Measurements from ENCODE around the gene PARD3. TPM values are rescaled to one million over a fixed set of nuclear protein-coding genes. Genes with fewer than 3 reads are reported as not detected.

The PARD3 gene
- total RNA-seq, 1 experiment from 2014 or later, result 154 TPM

GRCh38 chr10:34184397-34184796 lies 630.7 kb downstream of the PARD3 start:
- no peak overlapping the region for H3K9ac ChIP-seq (ENCODE audit: low read length)
- peak overlapping the region; percentile 39 for H3K4me2 ChIP-seq (ENCODE audit: low read length)
- H3K27ac ChIP-seq (ENCODE audit: low read length), result no peak overlapping the region
- no peaks in the 10 kb centered on the region for H3K9me3 ChIP-seq (ENCODE audit: low read length)
- TF ChIP-seq CTCF (conservative IDR thresholded peaks at IDR 0.05; ENCODE audit: low read depth, low read length) (no peak), EZH2 (IDR thresholded peaks at IDR 0.05; ENCODE audit: low read length, unreplicated experiment) (no peak), EZH2phosphoT487 (IDR thresholded peaks at IDR 0.05; ENCODE audit: borderline replicate concordance, low read length) (no peak)
- no peaks in the 10 kb centered on the region for H3K79me2 ChIP-seq (ENCODE audit: low read length)
- H3K36me3 ChIP-seq (ENCODE audit: low read depth, low read length), result no peaks in the 10 kb centered on the region
- ATAC-seq (no peak), DNase-seq (no peak)
- no peaks in the 10 kb centered on the region for H3K9me2 ChIP-seq (replicated peaks; ENCODE audit: low read length)
- no TSS peak for BruUV-seq (replicated peaks)
- no peaks in the 10 kb centered on the region for H3F3A ChIP-seq (ENCODE audit: low read length, unreplicated experiment)
- POLR2A ChIA-PET (ENCODE audit: unreplicated experiment), result interaction anchor here (0.6 to 0.7 kb wide), 3 partner anchors 59 to 852 kb away, joined by 3 to 7 read pairs (median 4); no protein-coding TSS in a partner anchor
- H3K4me3 ChIP-seq (ENCODE audit: low read length), result no peak overlapping the region
- H3K4me1 ChIP-seq (ENCODE audit: insufficient read depth, low read length), result peaks cover 19% of the 10 kb centered on the region
- no peak overlapping the region for H2AFZ ChIP-seq (ENCODE audit: low read length)
- CTCF ChIA-PET, result no interaction called here
- no peaks in the 10 kb centered on the region for H4K20me1 ChIP-seq (ENCODE audit: low read length)
- H3K27me3 ChIP-seq (ENCODE audit: low read length), result no peaks in the 10 kb centered on the region
- intact Hi-C loops (cut with micrococcal nuclease), result no loop called here

- Histone ChIP-seq H3K27ac (ENCODE audit: low read length) (no peak overlapping the region), H3K27me3 (ENCODE audit: low read length) (no peaks in the 10 kb centered on the region), H3K4me2 (ENCODE audit: low read length) (no peak overlapping the region), H3K4me3 (ENCODE audit: low read length) (no peak overlapping the region), H3F3A (ENCODE audit: low read length, unreplicated experiment) (no peaks in the 10 kb centered on the region), H2AFZ (ENCODE audit: low read length) (no peak overlapping the region), H3K9ac (ENCODE audit: low read length) (no peak overlapping the region), H3K9me2 (replicated peaks; ENCODE audit: low read length) (no peaks in the 10 kb centered on the region), H3K9me3 (ENCODE audit: low read length) (no peaks in the 10 kb centered on the region), H4K20me1 (ENCODE audit: low read length) (no peaks in the 10 kb centered on the region), H3K36me3 (ENCODE audit: low read depth, low read length) (no peaks in the 10 kb centered on the region), H3K79me2 (ENCODE audit: low read length) (no peaks in the 10 kb centered on the region), H3K4me1 (ENCODE audit: insufficient read depth, low read length) (peaks cover 19% of the 10 kb centered on the region)
- TF ChIP-seq CTCF (conservative IDR thresholded peaks at IDR 0.05; ENCODE audit: low read depth, low read length), result no peak
- no peak for TF ChIP-seq EZH2phosphoT487 (IDR thresholded peaks at IDR 0.05; ENCODE audit: borderline replicate concordance, low read length)
- no peak for TF ChIP-seq EZH2 (IDR thresholded peaks at IDR 0.05; ENCODE audit: low read length, unreplicated experiment)
- ChIA-PET POLR2A (ENCODE audit: unreplicated experiment) (no interaction called here), CTCF (no interaction called here)
- BruUV-seq (replicated peaks), result no TSS peak
- no peak for ATAC-seq
- intact Hi-C loops (cut with micrococcal nuclease), result no loop called here
- no peak for DNase-seq
Observed at GRCh38 chr10:34183016-34183796, 631.9 kb downstream of the PARD3 start.

GRCh38 chr10:34181553-34182300 lies 633.4 kb downstream of the PARD3 start:
- ATAC-seq, result no peak
- Histone ChIP-seq H3K4me3 (ENCODE audit: low read length) (no peak overlapping the region), H3K36me3 (ENCODE audit: low read depth, low read length) (no peaks in the 10 kb centered on the region), H3K9ac (ENCODE audit: low read length) (no peak overlapping the region), H3K9me2 (replicated peaks; ENCODE audit: low read length) (no peaks in the 10 kb centered on the region), H2AFZ (ENCODE audit: low read length) (no peak overlapping the region), H3K79me2 (ENCODE audit: low read length) (no peaks in the 10 kb centered on the region), H3K9me3 (ENCODE audit: low read length) (no peaks in the 10 kb centered on the region), H3K4me1 (ENCODE audit: insufficient read depth, low read length) (peaks cover 19% of the 10 kb centered on the region), H3K27me3 (ENCODE audit: low read length) (no peaks in the 10 kb centered on the region), H3F3A (ENCODE audit: low read length, unreplicated experiment) (no peaks in the 10 kb centered on the region), H4K20me1 (ENCODE audit: low read length) (no peaks in the 10 kb centered on the region), H3K27ac (ENCODE audit: low read length) (no peak overlapping the region), H3K4me2 (ENCODE audit: low read length) (no peak overlapping the region)
- POLR2A ChIA-PET (ENCODE audit: unreplicated experiment), result no interaction called here
- TF ChIP-seq EZH2phosphoT487 (IDR thresholded peaks at IDR 0.05; ENCODE audit: borderline replicate concordance, low read length) (no peak), CTCF (conservative IDR thresholded peaks at IDR 0.05; ENCODE audit: low read depth, low read length) (peak; percentile 29)
- BruUV-seq (replicated peaks), result no TSS peak
- intact Hi-C loops (cut with micrococcal nuclease), result no loop called here
- CTCF ChIA-PET, result no interaction called here
- DNase-seq, result no peak
